ENCODE results near the gene DDX41. TPM values are rescaled to one million over a fixed set of nuclear protein-coding genes. Genes with fewer than 3 reads are reported as not detected.
"Not testable (repeated sequence)": the region's sequence is repeated elsewhere in the genome, so short reads cannot be mapped to it uniquely, and the experiment has no call there.

The DDX41 gene
- total and polyA plus RNA-seq, 2 donors (not counting 1 experiment from before 2014, with no cell fraction given) = 110 to 168 TPM

DNA sequence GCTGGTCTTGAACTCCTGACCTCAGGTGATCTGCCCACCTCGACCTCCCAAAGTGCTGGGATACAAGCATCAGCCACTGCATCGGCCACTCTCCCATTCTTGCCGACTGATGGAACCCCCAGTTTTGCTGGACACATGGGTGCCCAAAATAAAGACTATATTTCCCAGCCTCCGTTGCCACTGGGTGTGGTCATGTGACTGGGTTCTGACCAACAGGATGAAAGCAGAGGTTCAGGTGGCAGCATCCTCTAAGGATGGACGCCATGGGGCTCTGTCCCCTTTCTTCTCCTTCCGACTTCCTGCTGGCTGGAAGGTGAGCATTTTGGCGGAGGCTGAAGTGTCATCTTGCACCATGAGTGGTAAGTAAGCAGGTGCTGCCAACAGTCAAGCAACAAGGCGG is 29.6 kb downstream of the DDX41 start:
- no peak overlapping the region for H2AFZ ChIP-seq (ENCODE audit: insufficient read depth, low read depth, low read length, poor library complexity, severe bottlenecking)
- no peaks in the 10 kb centered on the region for H3K27me3 ChIP-seq (replicated peaks in 1 of 4; ENCODE audit: control extremely low read depth in 1 of 4, control insufficient read depth in 3 of 4, insufficient read depth in 4 of 4, low read length in 3 of 4)
- H3K4me3 Mint-ChIP-seq = no peak overlapping the region
- H3K4me1 Mint-ChIP-seq = no peaks in the 10 kb centered on the region
- POLR2A ChIA-PET = no interaction called here
- no peaks in the 10 kb centered on the region for H4K20me1 ChIP-seq (ENCODE audit: control insufficient read depth, insufficient read depth, low read length, poor library complexity, severe bottlenecking)
- peaks cover 3% of the 10 kb centered on the region for H3K79me2 ChIP-seq (ENCODE audit: control insufficient read depth, insufficient read depth, low read length)
- no peaks in the 10 kb centered on the region for H3K27me3 Mint-ChIP-seq
- CTCF ChIA-PET = interaction anchor here (0.6 to 2.1 kb wide), 2 partner anchors 14 to 634 kb away, joined by 3 to 11 read pairs; no protein-coding TSS in a partner anchor
- ATAC-seq (ENCODE audit: low read depth) (no peak), DNase-seq (no peak)
- H3K36me3 ChIP-seq (replicated peaks in 1 of 2; ENCODE audit: control extremely low read depth in 1 of 2, control insufficient read depth in 1 of 2, extremely low read depth in 1 of 2, insufficient read depth in 2 of 2, low read length in 1 of 2) = peaks cover 0 to 8% of the 10 kb centered on the region in 2 experiments
- no peak overlapping the region for H3K9ac ChIP-seq (ENCODE audit: low read length)
- no peak overlapping the region for H3K4me3 ChIP-seq (ENCODE audit: control extremely low read depth in 1 of 5, extremely low read depth in 1 of 5, insufficient read depth in 1 of 5, low read depth in 2 of 5, low read length in 4 of 5)
- no peaks in the 10 kb centered on the region for H3K9me3 ChIP-seq (ENCODE audit: control extremely low read depth in 1 of 3, control insufficient read depth in 2 of 3, insufficient read depth in 1 of 3, low read length in 2 of 3)
- no peaks in the 10 kb centered on the region for H3K4me1 ChIP-seq (ENCODE audit: control insufficient read depth in 2 of 2, insufficient read depth in 2 of 2, low read length in 2 of 2)
- TF ChIP-seq, protein P1, sequence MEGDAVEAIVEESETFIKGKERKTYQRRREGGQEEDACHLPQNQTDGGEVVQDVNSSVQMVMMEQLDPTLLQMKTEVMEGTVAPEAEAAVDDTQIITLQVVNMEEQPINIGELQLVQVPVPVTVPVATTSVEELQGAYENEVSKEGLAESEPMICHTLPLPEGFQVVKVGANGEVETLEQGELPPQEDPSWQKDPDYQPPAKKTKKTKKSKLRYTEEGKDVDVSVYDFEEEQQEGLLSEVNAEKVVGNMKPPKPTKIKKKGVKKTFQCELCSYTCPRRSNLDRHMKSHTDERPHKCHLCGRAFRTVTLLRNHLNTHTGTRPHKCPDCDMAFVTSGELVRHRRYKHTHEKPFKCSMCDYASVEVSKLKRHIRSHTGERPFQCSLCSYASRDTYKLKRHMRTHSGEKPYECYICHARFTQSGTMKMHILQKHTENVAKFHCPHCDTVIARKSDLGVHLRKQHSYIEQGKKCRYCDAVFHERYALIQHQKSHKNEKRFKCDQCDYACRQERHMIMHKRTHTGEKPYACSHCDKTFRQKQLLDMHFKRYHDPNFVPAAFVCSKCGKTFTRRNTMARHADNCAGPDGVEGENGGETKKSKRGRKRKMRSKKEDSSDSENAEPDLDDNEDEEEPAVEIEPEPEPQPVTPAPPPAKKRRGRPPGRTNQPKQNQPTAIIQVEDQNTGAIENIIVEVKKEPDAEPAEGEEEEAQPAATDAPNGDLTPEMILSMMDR (IDR thresholded peaks at IDR 0.05) = no peak
- no peak for TF ChIP-seq EZH2 (IDR thresholded peaks at IDR 0.05; ENCODE audit: borderline replicate concordance, insufficient read depth, low read depth, low read length, poor library complexity, severe bottlenecking)
- H3K27ac Mint-ChIP-seq = no peak overlapping the region
- H3K27ac ChIP-seq (ENCODE audit: low read length in 2 of 2) = no peak overlapping the region
- WGBS (ENCODE audit: insufficient coverage) = 99% methylated on average over 7 of the region's 8 CpGs
- H3K9me3 Mint-ChIP-seq (ENCODE audit: insufficient read depth) = no peaks in the 10 kb centered on the region
- H3K4me2 ChIP-seq (replicated peaks; ENCODE audit: low read depth, low read length, poor library complexity, severe bottlenecking) = no peak overlapping the region
- intact Hi-C loops (cut with micrococcal nuclease) = no loop called here

- 100% methylated on average over 3 of the region's 3 CpGs for WGBS (ENCODE audit: insufficient coverage)
- no peak for DNase-seq
- Histone ChIP-seq H3K9me3 (ENCODE audit: control extremely low read depth in 1 of 3, control insufficient read depth in 2 of 3, insufficient read depth in 1 of 3, low read length in 2 of 3) (no peaks in the 10 kb centered on the region), H3K27ac (ENCODE audit: low read length in 2 of 2) (no peak overlapping the region), H3K9ac (ENCODE audit: low read length) (no peak overlapping the region), H3K4me2 (replicated peaks; ENCODE audit: low read depth, low read length, poor library complexity, severe bottlenecking) (no peak overlapping the region), H4K20me1 (ENCODE audit: control insufficient read depth, insufficient read depth, low read length, poor library complexity, severe bottlenecking) (no peaks in the 10 kb centered on the region), H3K27me3 (replicated peaks in 1 of 4; ENCODE audit: control extremely low read depth in 1 of 4, control insufficient read depth in 3 of 4, insufficient read depth in 4 of 4, low read length in 3 of 4) (no peaks in the 10 kb centered on the region), H3K4me3 (ENCODE audit: control extremely low read depth in 1 of 5, extremely low read depth in 1 of 5, insufficient read depth in 1 of 5, low read depth in 2 of 5, low read length in 4 of 5) (no peak overlapping the region), H3K4me1 (ENCODE audit: control insufficient read depth in 2 of 2, insufficient read depth in 2 of 2, low read length in 2 of 2) (no peaks in the 10 kb centered on the region), H3K36me3 (replicated peaks in 1 of 2; ENCODE audit: control extremely low read depth in 1 of 2, control insufficient read depth in 1 of 2, extremely low read depth in 1 of 2, insufficient read depth in 2 of 2, low read length in 1 of 2) (peaks cover 0 to 8% of the 10 kb centered on the region in 2 experiments), H3K79me2 (ENCODE audit: control insufficient read depth, insufficient read depth, low read length) (peaks cover 3% of the 10 kb centered on the region), H2AFZ (ENCODE audit: insufficient read depth, low read depth, low read length, poor library complexity, severe bottlenecking) (no peak overlapping the region)
- Mint-ChIP-seq H3K27me3 (no peaks in the 10 kb centered on the region), H3K9me3 (ENCODE audit: insufficient read depth) (no peaks in the 10 kb centered on the region), H3K4me1 (no peaks in the 10 kb centered on the region), H3K4me3 (no peak overlapping the region), H3K27ac (no peak overlapping the region)
- TF ChIP-seq, protein P1 (IDR thresholded peaks at IDR 0.05) = no peak
- no peak for TF ChIP-seq EZH2 (IDR thresholded peaks at IDR 0.05; ENCODE audit: borderline replicate concordance, insufficient read depth, low read depth, low read length, poor library complexity, severe bottlenecking)
- intact Hi-C loops (cut with micrococcal nuclease) = no loop called here
- ATAC-seq (ENCODE audit: low read depth) = no peak
- ChIA-PET CTCF (no interaction called here), POLR2A (no interaction called here)
Observed at GRCh38 chr5:177486256-177486655, 30.5 kb downstream of the DDX41 start.

GRCh38 chr5:177485753-177486152 is 31.0 kb downstream of the DDX41 start:
- DNase-seq; H3K27ac Mint-ChIP-seq; H3K4me3 Mint-ChIP-seq; H3K4me1 Mint-ChIP-seq; H2AFZ ChIP-seq (ENCODE audit: insufficient read depth, low read depth, low read length, poor library complexity, severe bottlenecking); H4K20me1 ChIP-seq (ENCODE audit: control insufficient read depth, insufficient read depth, low read length, poor library complexity, severe bottlenecking); H3K4me1 ChIP-seq (ENCODE audit: control insufficient read depth in 2 of 2, insufficient read depth in 2 of 2, low read length in 2 of 2); H3K27ac ChIP-seq (ENCODE audit: low read length in 2 of 2); POLR2A ChIA-PET; H3K9me3 ChIP-seq (ENCODE audit: control extremely low read depth in 1 of 3, control insufficient read depth in 2 of 3, insufficient read depth in 1 of 3, low read length in 2 of 3); H3K36me3 ChIP-seq (replicated peaks in 1 of 2; ENCODE audit: control extremely low read depth in 1 of 2, control insufficient read depth in 1 of 2, extremely low read depth in 1 of 2, insufficient read depth in 2 of 2, low read length in 1 of 2); H3K79me2 ChIP-seq (ENCODE audit: control insufficient read depth, insufficient read depth, low read length); ATAC-seq (ENCODE audit: low read depth); H3K27me3 Mint-ChIP-seq; H3K4me3 ChIP-seq (ENCODE audit: control extremely low read depth in 1 of 5, extremely low read depth in 1 of 5, insufficient read depth in 1 of 5, low read depth in 2 of 5, low read length in 4 of 5); H3K27me3 ChIP-seq (replicated peaks in 1 of 4; ENCODE audit: control extremely low read depth in 1 of 4, control insufficient read depth in 3 of 4, insufficient read depth in 4 of 4, low read length in 3 of 4); H3K9me3 Mint-ChIP-seq (ENCODE audit: insufficient read depth); intact Hi-C loops (cut with micrococcal nuclease); H3K4me2 ChIP-seq (replicated peaks; ENCODE audit: low read depth, low read length, poor library complexity, severe bottlenecking); H3K9ac ChIP-seq (ENCODE audit: low read length): not testable (repeated sequence)
- no CpG with 5 or more reads among the region's 3 CpGs for WGBS (ENCODE audit: insufficient coverage)
- CTCF ChIA-PET = interaction anchor here (0.7 kb wide), 1 partner anchor 1134 kb away, joined by 3 read pairs; no protein-coding TSS in a partner anchor

Data from B cell (primary cell).